Epidermal melanocyte (primary cell): ENCODE results near the gene IHH.

Experiments
- DNase-seq: peaks from one replicate; pipeline ENCODE4 v3.0.0; 2011; ENCODE audit warnings: low spot score; ENCODE audit not compliant: insufficient read length

Gene IHH

GRCh38 chr2:219060821-219061791 lies at the start of gene IHH:
Gene IHH, minus strand, starts transcription at chr2:219060921. Its CDS starts 454 bp downstream, at chr2:219060467.
- no peak for DNase-seq

GRCh38 chr2:219109471-219109870 lies 48.8 kb upstream of the IHH start:
- no peak for DNase-seq

GRCh38 chr2:219107758-219108157 lies 47.0 kb upstream of the IHH start:
- DNase-seq: no peak

- DNase-seq: no peak
Measured at GRCh38 chr2:219106251-219106650, 45.5 kb upstream of the IHH start.

- DNase-seq: no peak
Measured at GRCh38 chr2:219104107-219105035, 43.6 kb upstream of the IHH start.

- no peak for DNase-seq
Measured at GRCh38 chr2:219099329-219099728, 38.6 kb upstream of the IHH start.

- DNase-seq: no peak
Measured at GRCh38 chr2:219095406-219095935, 34.8 kb upstream of the IHH start.

GRCh38 chr2:219094171-219094570 lies 33.5 kb upstream of the IHH start:
- DNase-seq: no peak

- DNase-seq: no peak
Measured at GRCh38 chr2:219090436-219091299, 29.9 kb upstream of the IHH start.

GRCh38 chr2:219089330-219089729 lies 28.6 kb upstream of the IHH start:
- DNase-seq: no peak

GRCh38 chr2:219087848-219088247 lies 27.1 kb upstream of the IHH start:
- no peak for DNase-seq

- DNase-seq: no peak
Measured at GRCh38 chr2:219087361-219087760, 26.6 kb upstream of the IHH start.

- no peak for DNase-seq
Measured at GRCh38 chr2:219086196-219086595, 25.5 kb upstream of the IHH start.

GRCh38 chr2:219084791-219085190 lies 24.1 kb upstream of the IHH start:
- no peak for DNase-seq

- DNase-seq: no peak
Measured at GRCh38 chr2:219082332-219082958, 21.7 kb upstream of the IHH start.

GRCh38 chr2:219081701-219082331 lies 21.1 kb upstream of the IHH start:
- no peak for DNase-seq

- DNase-seq: no peak
Measured at GRCh38 chr2:219081096-219081495, 20.4 kb upstream of the IHH start.

- DNase-seq: no peak
Measured at GRCh38 chr2:219079417-219079816, 18.7 kb upstream of the IHH start.

GRCh38 chr2:219078951-219079350 lies 18.2 kb upstream of the IHH start:
- no peak for DNase-seq

GRCh38 chr2:219078126-219078525 lies 17.4 kb upstream of the IHH start:
- DNase-seq: no peak
